GM12878 (cell line): ENCODE measurements around the gene TSPAN31. TPM values are rescaled to one million over a fixed set of nuclear protein-coding genes. Genes with fewer than 3 reads are reported as not detected.

Source experiments
- ATAC-seq: fragments of 200-7000 bp; cut with Tn5 transposase; 3 replicates; pipeline ENCODE4 v1.9.1; 2020; ENCODE audit warnings: mild to moderate bottlenecking, moderate library complexity
- BruUV-seq: library from RNA; stranded (reverse); fragments of 400-500 nt; replicated peaks from 2 replicates; lab custom pipeline; 2021; lab: Mats Ljungman, UMichigan
- CTCF ChIA-PET: fragments of 300-600 bp; sonication (Branson Sonifier 250); formaldehyde crosslinking; extraction: SDS; loops from one replicate; lab custom pipeline; 2021; ENCODE audit warnings: inconsistent platforms; lab: Yijun Ruan, JAX
- POLR2A ChIA-PET: fragments of 350-600 bp; formaldehyde crosslinking; extraction: SDS; loops from one replicate; lab custom pipeline; 2021; ENCODE audit warnings: inconsistent platforms; lab: Charles Lee
- RAD21 ChIA-PET: fragments of 300-600 bp; sonication (Branson Sonifier 250); formaldehyde crosslinking; loops from one replicate; lab custom pipeline; 2023; ENCODE audit warnings: antibody characterized with exemption; ENCODE audit not compliant: unreplicated experiment; lab: Charles Lee
- SMC1A ChIA-PET: fragments of 300-600 bp; sonication (Branson Sonifier 250); formaldehyde crosslinking; loops from one replicate; lab custom pipeline; 2023; ENCODE audit not compliant: unreplicated experiment, uncharacterized antibody; lab: Charles Lee
- DNase-seq: peaks from one replicate; pipeline ENCODE4 v3.0.0-alpha.2; 2011; ENCODE audit warnings: low read depth, low spot score
- FAIRE-seq: peaks from 3 replicates; lab custom pipeline; 2011; peaks lifted over from hg19 to GRCh38; lab: Jason Lieb, UNC
- H2AFZ ChIP-seq: 2 replicates; pipeline ENCODE4 v1.6.0; 2011; ENCODE audit warnings: low read depth, low read length, control low read depth; ENCODE audit not compliant: control insufficient read depth
- H3K27ac ChIP-seq: 2 replicates; pipeline ENCODE4 v1.5.1; 2011; ENCODE audit warnings: control low read depth; ENCODE audit not compliant: control insufficient read depth, insufficient read depth
- H3K27me3 ChIP-seq, 2 experiments: replicated peaks in 1 of 2; 2 replicates each; pipeline versions ENCODE4 v1.6.0 to v1.6.1; 2011; ENCODE audit warnings: low read length in 1 of 2; ENCODE audit not compliant: control insufficient read depth in 2 of 2, insufficient read depth in 2 of 2
- H3K36me3 ChIP-seq, 2 experiments: 2 replicates each; pipeline ENCODE4 v1.5.1; 2011; ENCODE audit warnings: low read length in 1 of 2; ENCODE audit not compliant: control insufficient read depth in 2 of 2, insufficient read depth in 2 of 2
- H3K4me1 ChIP-seq: 2 replicates; pipeline ENCODE4 v1.6.1; 2011; ENCODE audit warnings: mild to moderate bottlenecking, low read length, moderate library complexity, mixed read lengths; ENCODE audit not compliant: control insufficient read depth, insufficient read depth
- H3K4me2 ChIP-seq: 2 replicates; pipeline ENCODE4 v1.6.0; 2011; ENCODE audit warnings: control low read depth; ENCODE audit not compliant: control insufficient read depth, insufficient read depth
- H3K4me3 ChIP-seq: fragments of 200-600 bp; sonication (generic); 2 replicates; pipeline ENCODE4 v1.5.1; 2016
- H3K79me2 ChIP-seq: 2 replicates; pipeline ENCODE4 v1.6.0; 2011; ENCODE audit warnings: low read length; ENCODE audit not compliant: control insufficient read depth, insufficient read depth
- H3K9ac ChIP-seq: 2 replicates; pipeline ENCODE4 v1.8.0; 2011; ENCODE audit warnings: low read length, control low read depth, mixed read lengths; ENCODE audit not compliant: control insufficient read depth, insufficient read depth
- H3K9me3 ChIP-seq: replicated peaks from 3 replicates; pipeline ENCODE4 v1.5.1; 2011; ENCODE audit warnings: mild to moderate bottlenecking, low read length; ENCODE audit not compliant: control insufficient read depth, insufficient read depth
- H4K20me1 ChIP-seq: 2 replicates; pipeline ENCODE4 v1.6.0; 2011; ENCODE audit not compliant: control insufficient read depth, insufficient read depth
- ATF7 ChIP-seq: fragments of 450-650 bp; IDR thresholded peaks from 2 replicates; pipeline ENCODE4 v1.6.1; 2016; ENCODE audit warnings: low read depth, mild to moderate bottlenecking
- CBX3 ChIP-seq: fragments of 200-600 bp; sonication (generic); IDR thresholded peaks from 2 replicates; pipeline ENCODE4 v1.6.1; 2016; ENCODE audit warnings: low read depth, borderline replicate concordance
- CHD2 ChIP-seq: IDR thresholded peaks from 2 replicates; pipeline ENCODE4 v1.6.1; 2011; ENCODE audit warnings: low read depth, low read length, improper control_type of control experiment, borderline replicate concordance
- CREB1 ChIP-seq: IDR thresholded peaks from 2 replicates; pipeline ENCODE4 v1.6.1; 2012; ENCODE audit warnings: low read depth, mild to moderate bottlenecking, inconsistent platforms
- CREM ChIP-seq: IDR thresholded peaks from 2 replicates; pipeline ENCODE4 v1.6.1; 2014; ENCODE audit warnings: antibody characterized with exemption, low read depth
- EGR1 ChIP-seq, 2 experiments: IDR thresholded peaks; 1 replicate in 1 of 2; 2 replicates in 1 of 2; pipeline ENCODE4 v1.6.1; 2011 to 2012; ENCODE audit warnings: low read depth in 2 of 2, low read length in 2 of 2, borderline replicate concordance in 1 of 2, mild to moderate bottlenecking in 1 of 2, moderate library complexity in 1 of 2
- KAT2A ChIP-seq: conservative IDR thresholded peaks from 2 replicates; pipeline ENCODE4 v1.6.1; 2011; ENCODE audit warnings: low read depth, low read length; ENCODE audit not compliant: control insufficient read depth
- LARP7 ChIP-seq: fragments of 450-650 bp; IDR thresholded peaks from 2 replicates; pipeline ENCODE4 v1.6.1; 2017; ENCODE audit warnings: mild to moderate bottlenecking
- MTA2 ChIP-seq: fragments of 450-650 bp; IDR thresholded peaks from 2 replicates; pipeline ENCODE4 v1.6.1; 2016; ENCODE audit warnings: low read depth, mild to moderate bottlenecking, moderate library complexity
- NFXL1 ChIP-seq: fragments of 450-650 bp; IDR thresholded peaks from 2 replicates; pipeline ENCODE4 v1.6.1; 2017; ENCODE audit warnings: antibody characterized with exemption, mild to moderate bottlenecking, borderline replicate concordance
- RB1 ChIP-seq: fragments of 450-650 bp; formaldehyde crosslinking; IDR thresholded peaks from 2 replicates; pipeline ENCODE4 v1.6.1; 2017; ENCODE audit warnings: mild to moderate bottlenecking, borderline replicate concordance
- RCOR1 ChIP-seq: conservative IDR thresholded peaks from 2 replicates; pipeline ENCODE4 v1.6.1; 2012; ENCODE audit warnings: low read depth, low read length, improper control_type of control experiment
- TARDBP ChIP-seq: IDR thresholded peaks from 2 replicates; pipeline ENCODE4 v1.6.1; 2016; ENCODE audit warnings: borderline replicate concordance
- TCF12 ChIP-seq: IDR thresholded peaks from 2 replicates; pipeline ENCODE4 v1.6.1; 2011; ENCODE audit warnings: low read depth, mild to moderate bottlenecking, low read length
- YBX1 ChIP-seq: fragments of 450-650 bp; IDR thresholded peaks from 2 replicates; pipeline ENCODE4 v1.6.1; 2016; ENCODE audit warnings: antibody characterized with exemption
- ZNF384 ChIP-seq: IDR thresholded peaks from 2 replicates; pipeline ENCODE4 v1.6.1; 2012; ENCODE audit warnings: low read depth, mild to moderate bottlenecking, low read length, improper control_type of control experiment, borderline replicate concordance
- ZNF622 ChIP-seq: fragments of 450-650 bp; IDR thresholded peaks from 2 replicates; pipeline ENCODE4 v1.6.1; 2017; ENCODE audit warnings: mild to moderate bottlenecking, inconsistent platforms
- WGBS: methylation state at CpG from one replicate; pipeline ENCODE4 v1.1.6; 2016; ENCODE audit warnings: low lambda C conversion rate; ENCODE audit not compliant: insufficient replicate concordance, insufficient coverage; ENCODE audit errors: missing lambda C conversion rate; 5-methylcytosine and 5-hydroxymethylcytosine counted together
- in situ Hi-C: fragments of 300-500 bp; cut with MboI; formaldehyde crosslinking; loops from 9 replicates; pipeline ENCODE4 v1.14.3; 2018; ENCODE audit warnings: mixed read lengths
- intact Hi-C: fragments of 100-400 bp; cut with micrococcal nuclease; formaldehyde crosslinking; loops from one replicate; pipeline ENCODE4 v1.14.2; 2022; ENCODE audit not compliant: unreplicated experiment
- polyA plus RNA-seq, 11 experiments: library from polyadenylated mRNA; depleted of rRNA in 4 of 11; unstranded in 6 of 11; stranded (reverse) in 5 of 11; fragments of >200 nt; fragmentation: Nextera tagmentation in 4 of 11; fragmentation: Illumina TruSeq in 1 of 11; extraction: Ambion mirVana in 4 of 11; extraction: Trizol in 1 of 11; gene quantifications; 1 replicate in 1 of 11; 2 replicates in 10 of 11; pipeline versions ENCODE4 v1.2.1 to v1.2.3, GENCODE V29; 2011 to 2016; ENCODE audit warnings: inconsistent platforms in 2 of 11, missing spikeins in 2 of 11, low read depth in 1 of 11
- total RNA-seq, 4 experiments: library from RNA; depleted of rRNA in 3 of 4; stranded (reverse); fragments of >200 nt in 3 of 4; fragmentation: Illumina TruSeq in 1 of 4; extraction: Trizol in 1 of 4; gene quantifications; 2 replicates each; pipeline versions ENCODE4 v1.2.1 to v1.2.3, GENCODE V29; 2013 to 2021
- TF ChIP-seq, protein P1 (sequence below): IDR thresholded peaks from 2 replicates; pipeline ENCODE4 v1.6.1; 2011; ENCODE audit warnings: mild to moderate bottlenecking, low read depth, low read length, moderate library complexity; ENCODE audit not compliant: insufficient replicate concordance

Gene TSPAN31
- total and polyA plus RNA-seq, 10 of the 15 experiments (the other 5 are each of a cell fraction or from before 2014, with no cell fraction given): 11.8 to 32.2 (median 24.7) TPM

DNA sequence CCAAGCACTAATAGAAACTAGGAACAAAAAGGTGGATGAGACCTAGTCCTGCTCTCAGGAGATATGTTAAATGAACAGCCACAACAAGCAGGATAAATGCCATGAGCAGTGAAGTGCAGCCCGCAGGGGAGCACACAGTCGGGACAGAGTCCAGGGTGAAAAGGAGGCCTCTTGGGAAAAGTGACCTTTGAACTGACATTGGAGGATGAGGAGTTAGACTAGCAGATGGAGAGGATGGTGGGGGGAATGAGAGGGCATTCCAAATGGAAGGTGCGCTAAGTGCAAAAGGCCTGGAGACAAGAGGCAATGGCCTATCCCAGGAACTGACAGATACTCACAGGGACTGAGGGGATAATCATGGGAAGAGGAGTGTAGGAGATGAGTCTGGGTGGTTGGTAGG lies 46.4 kb upstream of the TSPAN31 start (continued):
- TF ChIP-seq KAT2A: no peak
- TF ChIP-seq, all 136 proteins: peak for 0

GRCh38 chr12:57700317-57700716 lies 44.5 kb upstream of the TSPAN31 start:
- no TSS peak for BruUV-seq

GRCh38 chr12:57707250-57707649 lies 37.6 kb upstream of the TSPAN31 start:
- no peak for TF ChIP-seq CREB1
- TF ChIP-seq, protein P1, sequence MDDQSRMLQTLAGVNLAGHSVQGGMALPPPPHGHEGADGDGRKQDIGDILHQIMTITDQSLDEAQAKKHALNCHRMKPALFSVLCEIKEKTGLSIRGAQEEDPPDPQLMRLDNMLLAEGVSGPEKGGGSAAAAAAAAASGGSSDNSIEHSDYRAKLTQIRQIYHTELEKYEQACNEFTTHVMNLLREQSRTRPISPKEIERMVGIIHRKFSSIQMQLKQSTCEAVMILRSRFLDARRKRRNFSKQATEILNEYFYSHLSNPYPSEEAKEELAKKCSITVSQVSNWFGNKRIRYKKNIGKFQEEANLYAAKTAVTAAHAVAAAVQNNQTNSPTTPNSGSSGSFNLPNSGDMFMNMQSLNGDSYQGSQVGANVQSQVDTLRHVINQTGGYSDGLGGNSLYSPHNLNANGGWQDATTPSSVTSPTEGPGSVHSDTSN: no peak
- no peak for TF ChIP-seq MTA2
- TF ChIP-seq YBX1: no peak
- no peak for TF ChIP-seq RCOR1
- TF ChIP-seq EGR1 (IDR thresholded peaks at IDR 0.05; ENCODE audit: borderline replicate concordance in 1 of 2, low read depth in 2 of 2, low read length in 2 of 2): no peak
- no peak for TF ChIP-seq RB1
- no peak for TF ChIP-seq TCF12
- TF ChIP-seq LARP7: no peak
- no peak for TF ChIP-seq ATF7
- no peak for TF ChIP-seq ZNF622
- no peak for TF ChIP-seq CREM
- TF ChIP-seq, all 136 proteins: peak for 0
- H4K20me1 ChIP-seq: no peaks in the 10 kb centered on the region
- WGBS: 100% methylated on average over 3 of the region's 3 CpGs
- peaks cover 2% of the 10 kb centered on the region for H3K9me3 ChIP-seq
- FAIRE-seq: no peak
- no peaks in the 10 kb centered on the region for H3K4me1 ChIP-seq
- H3K27ac ChIP-seq: no peak overlapping the region
- no peak for ATAC-seq
- ChIA-PET SMC1A (no interaction called here), POLR2A (no interaction called here), RAD21 (no interaction called here), CTCF (no interaction called here)
- H3K27me3 ChIP-seq: no peaks in the 10 kb centered on the region
- H3K4me3 ChIP-seq: no peak overlapping the region
- DNase-seq: no peak
- in situ Hi-C loops (no loop called here), intact Hi-C loops (no loop called here)
- H3K79me2 ChIP-seq: no peaks in the 10 kb centered on the region
- BruUV-seq: no TSS peak
- H3K36me3 ChIP-seq: peaks cover 0 to 15% of the 10 kb centered on the region in 2 experiments; a peak in 2 of 4 replicates
- H3K4me2 ChIP-seq: no peak overlapping the region
- H2AFZ ChIP-seq: no peak overlapping the region
- H3K9ac ChIP-seq: no peak overlapping the region

More at GRCh38 chr12:57700317-57700716, 44.5 kb upstream of the TSPAN31 start:
- Histone ChIP-seq H3K27me3 (no peaks in the 10 kb centered on the region), H4K20me1 (no peaks in the 10 kb centered on the region), H3K9me3 (peaks cover 2% of the 10 kb centered on the region), H2AFZ (no peak overlapping the region), H3K36me3 (peaks cover 2 to 19% of the 10 kb centered on the region in 2 experiments), H3K79me2 (no peaks in the 10 kb centered on the region; the same call in 1 of the 2 replicates), H3K4me3 (no peak overlapping the region), H3K4me2 (no peak overlapping the region), H3K9ac (no peak overlapping the region), H3K27ac (no peak overlapping the region), H3K4me1 (no peaks in the 10 kb centered on the region)
- DNase-seq: no peak
- ChIA-PET SMC1A (no interaction called here), POLR2A (no interaction called here), CTCF (no interaction called here), RAD21 (no interaction called here)
- WGBS: 100% methylated on average over 2 of the region's 2 CpGs
- no peak for ATAC-seq
- no peak for FAIRE-seq
- in situ Hi-C loops (no loop called here), intact Hi-C loops (no loop called here)
- TF ChIP-seq CBX3: no peak
- no peak for TF ChIP-seq ZNF384
- TF ChIP-seq CHD2: no peak
- no peak for TF ChIP-seq NFXL1
- no peak for TF ChIP-seq TARDBP
- no peak for TF ChIP-seq MTA2
